NCI-H345 treated with DMSO at 0.1 percent for 48 hours (cell line): ENCODE data around the gene CLPX.
"Not testable (repeated sequence)": the region's sequence is repeated elsewhere in the genome, so short reads cannot be mapped to it uniquely, and the experiment has no call there.

Source experiments
- DNase-seq: peaks from one replicate; lab custom pipeline; 2025; ENCODE audit not compliant: unreplicated experiment; lab: John Stamatoyannopoulos, UW

CLPX gene

GRCh38 chr15:65206750-65207149 lies 21.6 kb upstream of the CLPX start:
- no peak for DNase-seq

- DNase-seq: no peak
Measured at GRCh38 chr15:65204931-65205660, 20.0 kb upstream of the CLPX start.

GRCh38 chr15:65204236-65204930 lies 19.2 kb upstream of the CLPX start:
- DNase-seq: no peak

- DNase-seq: peak; percentile 10
Measured at GRCh38 chr15:65201918-65202317, 16.8 kb upstream of the CLPX start.

GRCh38 chr15:65198571-65198970 lies 13.4 kb upstream of the CLPX start:
- DNase-seq: no peak

- DNase-seq: no peak
Measured at GRCh38 chr15:65197337-65197645, 12.1 kb upstream of the CLPX start.

- DNase-seq: no peak
Measured at GRCh38 chr15:65196637-65197336, 11.6 kb upstream of the CLPX start.

GRCh38 chr15:65195548-65195923 lies 10.4 kb upstream of the CLPX start:
- DNase-seq: no peak

GRCh38 chr15:65194826-65195547 lies 9.8 kb upstream of the CLPX start:
- no peak for DNase-seq

GRCh38 chr15:65192016-65192415 lies 6.9 kb upstream of the CLPX start:
- no peak for DNase-seq

GRCh38 chr15:65189102-65189740 lies 4.1 kb upstream of the CLPX start:
- peak; percentile 0 for DNase-seq

GRCh38 chr15:65188472-65188871 lies 3.3 kb upstream of the CLPX start:
- not testable (repeated sequence) for DNase-seq

GRCh38 chr15:65184305-65184867 lies 756 bp downstream of the CLPX start:
- no peak for DNase-seq

- no peak for DNase-seq
Measured at GRCh38 chr15:65183865-65184159, 1.3 kb downstream of the CLPX start.

GRCh38 chr15:65182538-65182937 lies 2.6 kb downstream of the CLPX start:
- no peak for DNase-seq

GRCh38 chr15:65181582-65182353 lies 3.4 kb downstream of the CLPX start:
- not testable (repeated sequence) for DNase-seq

GRCh38 chr15:65180167-65180566 lies 5.0 kb downstream of the CLPX start:
- no peak for DNase-seq

- no peak for DNase-seq
Measured at GRCh38 chr15:65177901-65178300, 7.2 kb downstream of the CLPX start.

- no peak for DNase-seq
Measured at GRCh38 chr15:65176056-65176455, 9.1 kb downstream of the CLPX start.

- DNase-seq: no peak
Measured at GRCh38 chr15:65175511-65175910, 9.6 kb downstream of the CLPX start.
